GM12892 (cell line): ENCODE data around the gene ERBB4.
"Not testable (repeated sequence)": the region's sequence is repeated elsewhere in the genome, so short reads cannot be mapped to it uniquely, and the experiment has no call there.

Experiments used
- POLR2A ChIP-seq: IDR thresholded peaks from 2 replicates; pipeline ENCODE4 v1.6.1; 2011; ENCODE audit warnings: low read depth, low read length, control low read depth
- POLR2AphosphoS5 ChIP-seq: IDR thresholded peaks from 2 replicates; pipeline ENCODE4 v1.6.1; 2011; ENCODE audit warnings: low read depth, low read length, control low read depth
- TAF1 ChIP-seq: IDR thresholded peaks from 2 replicates; pipeline ENCODE4 v1.6.1; 2011; ENCODE audit warnings: low read depth, mild to moderate bottlenecking, control low read depth, low read length, borderline replicate concordance

- TF ChIP-seq POLR2AphosphoS5, POLR2A, TAF1: not testable (repeated sequence)
Observed at GRCh38 chr2:211524248-211524647, 1014.4 kb downstream of the ERBB4 start.
